ENCODE measurements around the gene RELB.
"Not testable (repeated sequence)": the region's sequence is repeated elsewhere in the genome, so short reads cannot be mapped to it uniquely, and the experiment has no call there.

Gene RELB

DNA sequence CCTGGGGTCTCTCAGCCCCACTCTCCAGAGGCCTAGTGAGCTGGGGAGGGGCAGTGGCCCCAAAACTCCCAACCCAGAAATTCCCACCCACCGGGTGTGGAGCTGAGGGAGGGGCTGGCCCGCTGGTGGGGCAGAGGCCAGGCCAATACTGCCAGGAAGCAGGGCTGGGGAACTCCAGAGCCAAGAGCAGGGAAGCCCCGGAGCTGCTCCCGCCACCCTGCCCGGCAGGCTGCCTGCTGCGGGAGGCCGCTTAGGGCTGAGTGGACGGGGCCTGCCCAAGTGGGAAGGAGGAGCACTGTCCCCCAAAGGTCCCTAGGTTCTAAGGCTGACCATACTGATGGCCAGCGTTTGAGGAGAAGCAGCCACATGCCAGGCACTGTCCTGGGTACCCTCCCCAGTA, 13.0 kb upstream of the RELB start:
- no peak for DNase-seq (ENCODE audit: low read depth)

GRCh38 chr19:44988896-44989556, 12.2 kb upstream of the RELB start:
- DNase-seq (ENCODE audit: low read depth), result peak; percentile 53

DNA sequence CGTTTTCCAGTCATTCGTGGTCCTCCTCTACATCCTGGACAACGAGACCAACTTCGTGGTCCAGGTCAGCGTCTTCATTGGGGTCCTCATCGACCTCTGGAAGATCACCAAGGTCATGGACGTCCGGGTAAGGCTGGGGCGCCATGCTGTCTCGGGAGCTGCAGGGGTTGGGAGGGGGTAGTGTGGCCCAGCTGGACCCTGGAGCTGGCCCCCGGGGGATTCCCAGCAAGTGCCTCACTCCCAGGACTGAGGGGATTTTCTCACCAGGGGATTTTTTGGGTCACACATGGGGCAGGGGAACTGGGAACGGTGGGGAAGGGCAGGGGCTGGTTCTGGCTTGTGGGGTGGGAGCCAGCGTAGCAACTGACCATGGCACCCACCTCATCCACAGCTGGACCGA, 10.8 kb upstream of the RELB start:
- no peak for DNase-seq (ENCODE audit: low read depth)

- no peak for DNase-seq (ENCODE audit: low read depth)
Measured at GRCh38 chr19:44990966-44991365, 10.3 kb upstream of the RELB start.

GRCh38 chr19:44992336-44993163, 8.7 kb upstream of the RELB start:
- no peak for DNase-seq (ENCODE audit: low read depth)

DNA sequence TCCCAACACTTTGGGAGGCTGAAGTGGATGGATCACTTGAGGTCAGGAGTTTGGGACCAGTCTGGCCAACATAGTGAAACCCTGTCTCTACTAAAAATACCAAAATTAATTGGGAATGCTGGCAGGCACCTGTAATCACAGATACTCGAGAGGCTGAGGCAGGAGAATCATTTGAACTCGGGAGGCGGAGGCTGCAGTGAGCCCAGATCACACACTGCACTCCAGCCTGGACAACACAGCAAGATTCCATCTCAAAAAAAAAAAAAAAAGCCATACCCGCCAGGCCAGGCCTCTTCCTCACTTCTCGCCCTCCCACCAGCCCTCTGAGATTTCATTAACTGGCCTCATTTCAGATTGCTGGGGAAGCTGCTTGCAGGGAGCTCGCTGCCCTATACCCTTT, 7.7 kb upstream of the RELB start:
- DNase-seq (ENCODE audit: low read depth), result no peak

DNA sequence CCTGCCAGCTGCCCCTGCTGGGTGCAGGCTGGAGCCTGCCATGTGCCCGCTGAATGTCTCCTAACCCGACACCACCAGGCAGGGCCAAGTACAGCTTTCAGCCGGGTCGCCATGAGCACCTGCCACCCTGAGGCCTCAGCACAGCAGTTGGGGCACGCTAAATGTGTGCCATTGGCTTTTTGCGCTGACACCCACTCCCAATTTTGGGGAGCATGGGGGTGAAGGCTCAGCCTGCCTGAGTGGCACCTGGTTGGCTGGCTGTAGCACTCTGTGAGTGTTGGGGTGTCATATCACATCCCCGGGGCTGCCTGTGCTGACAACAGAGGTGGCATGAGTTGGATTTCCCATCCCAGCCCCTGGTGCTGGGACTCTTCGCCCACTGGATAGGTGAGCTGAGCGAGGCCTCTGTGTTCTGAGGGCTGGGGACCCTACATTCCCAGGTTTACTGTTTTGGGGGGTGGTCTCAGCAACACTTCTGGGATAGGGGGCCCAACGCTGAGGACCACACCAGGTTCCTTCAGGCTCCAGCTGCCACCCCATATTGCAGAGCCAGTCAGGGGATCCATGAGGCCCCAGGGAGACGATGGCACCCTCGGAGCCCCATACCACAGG, 7.2 kb upstream of the RELB start:
- DNase-seq (ENCODE audit: low read depth), result no peak

- DNase-seq (ENCODE audit: low read depth), result no peak
Measured at GRCh38 chr19:44998025-44998424, 3.2 kb upstream of the RELB start.

DNA sequence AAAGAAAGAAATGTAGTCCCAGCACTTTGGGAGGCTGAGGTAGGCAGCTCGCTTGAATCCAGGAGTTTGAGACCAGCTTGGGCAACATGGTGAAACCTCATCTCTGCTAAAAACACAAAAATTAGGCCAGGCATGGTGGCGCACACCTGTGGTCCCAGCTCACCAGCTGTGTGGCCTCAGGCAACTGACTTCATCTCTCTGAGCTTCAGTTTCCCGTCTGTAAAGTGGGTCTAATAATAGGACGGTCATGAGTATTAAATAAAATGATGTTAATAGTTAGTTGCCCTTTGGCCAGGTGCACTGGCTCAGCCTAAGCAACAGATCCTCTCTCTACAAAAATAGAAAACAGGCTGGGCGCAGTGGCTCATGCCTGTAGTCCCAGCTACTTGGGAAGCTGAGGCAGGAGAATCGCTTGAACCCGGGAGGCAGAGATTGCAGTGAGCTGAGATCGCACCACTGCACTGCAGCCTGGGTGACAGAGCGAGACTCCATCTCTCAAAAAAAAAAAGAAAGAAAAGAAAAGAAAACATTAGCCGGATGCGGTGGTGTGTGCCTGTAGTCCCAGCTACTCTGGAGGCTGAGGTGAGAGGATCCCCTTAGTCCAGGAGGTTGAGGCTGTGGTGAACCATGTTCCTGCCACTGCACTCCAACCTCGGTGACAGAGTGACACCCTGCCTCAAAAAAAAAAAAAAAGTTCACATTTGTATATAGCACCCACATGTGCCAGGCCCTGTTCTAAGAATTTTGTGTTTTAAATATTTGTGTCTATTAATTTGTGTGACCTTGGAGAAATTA, 1.9 kb upstream of the RELB start:
- DNase-seq (ENCODE audit: low read depth), result not testable (repeated sequence)

- not testable (repeated sequence) for DNase-seq (ENCODE audit: low read depth)
Measured at GRCh38 chr19:45000665-45001064, 599 bp upstream of the RELB start.

GRCh38 chr19:45003485-45003884, 2.2 kb downstream of the RELB start:
- DNase-seq (ENCODE audit: low read depth), result no peak

GRCh38 chr19:45005787-45006186, 4.5 kb downstream of the RELB start:
- no peak for DNase-seq (ENCODE audit: low read depth)

DNA sequence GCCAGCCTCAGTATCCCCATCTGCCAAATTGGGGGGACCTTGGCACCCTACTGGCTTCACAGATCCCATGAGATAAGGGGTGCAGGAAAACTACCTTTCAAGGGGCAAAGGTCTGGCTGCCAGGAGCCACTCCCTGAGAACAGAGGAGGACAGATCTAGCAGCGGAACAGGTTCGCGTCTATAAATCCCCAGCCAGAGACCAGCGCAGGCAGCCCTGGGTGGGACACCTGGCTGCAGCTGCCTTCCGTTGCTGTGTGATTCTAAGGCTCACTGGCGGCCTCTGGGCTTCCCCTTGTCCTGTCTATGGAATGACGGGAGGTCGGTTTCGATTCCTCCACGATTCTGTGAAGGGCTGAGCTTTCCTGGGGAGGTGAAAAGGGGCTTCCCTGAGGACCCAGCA, 7.3 kb downstream of the RELB start:
- DNase-seq (ENCODE audit: low read depth), result no peak

DNA sequence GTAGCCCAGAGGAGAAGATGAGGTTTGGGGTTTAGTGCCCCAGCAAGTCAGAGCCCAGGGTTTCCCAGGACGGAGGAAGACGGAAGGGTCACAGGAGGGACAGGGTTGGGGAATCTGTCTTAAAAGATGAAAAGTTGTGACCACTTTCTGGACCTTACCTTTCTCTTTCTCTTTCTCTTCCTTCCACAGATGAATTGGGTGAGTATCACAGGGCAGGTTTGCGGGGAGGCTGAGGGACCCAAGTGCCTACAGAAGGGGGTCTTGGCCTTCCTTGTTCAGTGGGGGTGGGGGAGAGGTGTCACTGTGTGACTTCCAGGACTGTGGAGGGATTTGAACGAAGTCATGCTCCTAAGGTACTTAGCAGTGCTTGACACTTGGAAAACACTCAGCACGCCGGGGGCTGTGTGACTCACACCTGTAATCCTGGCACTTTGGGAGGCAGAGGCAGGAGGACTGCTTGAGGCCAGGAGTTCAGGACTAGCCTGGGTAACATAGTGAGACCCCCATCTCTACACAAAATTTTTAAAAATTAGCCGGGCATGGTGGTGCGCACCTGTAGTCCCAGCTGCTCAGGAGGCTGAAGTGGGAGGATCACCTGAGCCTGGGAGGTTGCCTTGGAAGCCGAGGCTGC, 8.5 kb downstream of the RELB start:
- DNase-seq (ENCODE audit: low read depth), result no peak

- DNase-seq (ENCODE audit: low read depth), result no peak
Measured at GRCh38 chr19:45010306-45010705, 9.0 kb downstream of the RELB start.

DNA sequence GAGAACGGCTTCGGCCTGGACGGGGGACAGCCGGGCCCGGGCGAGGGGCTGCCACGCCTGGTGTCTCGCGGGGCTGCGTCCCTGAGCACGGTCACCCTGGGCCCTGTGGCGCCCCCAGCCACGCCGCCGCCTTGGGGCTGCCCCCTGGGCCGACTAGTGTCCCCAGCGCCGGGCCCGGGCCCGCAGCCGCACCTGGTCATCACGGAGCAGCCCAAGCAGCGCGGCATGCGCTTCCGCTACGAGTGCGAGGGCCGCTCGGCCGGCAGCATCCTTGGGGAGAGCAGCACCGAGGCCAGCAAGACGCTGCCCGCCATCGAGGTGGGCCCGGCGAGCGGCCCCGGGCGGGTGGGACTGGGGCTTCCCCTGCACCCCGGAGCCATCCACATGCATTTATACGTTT, 10.7 kb downstream of the RELB start:
- DNase-seq (ENCODE audit: low read depth), result no peak

- DNase-seq (ENCODE audit: low read depth), result peak; percentile 45
Measured at GRCh38 chr19:45016388-45017314, 15.4 kb downstream of the RELB start.

DNA sequence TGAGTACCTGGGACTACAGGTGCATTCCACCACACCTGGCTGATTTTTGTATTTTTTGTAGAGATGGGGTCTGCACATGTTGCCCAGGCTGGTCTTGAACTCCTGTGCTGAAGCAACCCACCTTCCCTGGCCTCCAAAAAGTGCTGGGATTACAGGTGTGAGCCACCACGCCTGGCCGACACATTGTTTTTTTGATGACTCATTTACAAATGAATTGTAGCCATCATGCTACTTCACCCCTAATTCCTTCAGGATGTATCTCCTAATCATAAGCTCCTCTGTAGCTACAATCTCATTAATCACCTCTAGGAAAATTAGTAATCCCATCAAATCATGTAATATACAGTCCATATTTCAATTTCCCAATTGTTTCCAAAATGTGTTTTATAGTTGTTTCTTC, 17.9 kb downstream of the RELB start:
- DNase-seq (ENCODE audit: low read depth), result no peak

- DNase-seq (ENCODE audit: low read depth), result no peak
Measured at GRCh38 chr19:45020071-45020470, 18.8 kb downstream of the RELB start.

DNA sequence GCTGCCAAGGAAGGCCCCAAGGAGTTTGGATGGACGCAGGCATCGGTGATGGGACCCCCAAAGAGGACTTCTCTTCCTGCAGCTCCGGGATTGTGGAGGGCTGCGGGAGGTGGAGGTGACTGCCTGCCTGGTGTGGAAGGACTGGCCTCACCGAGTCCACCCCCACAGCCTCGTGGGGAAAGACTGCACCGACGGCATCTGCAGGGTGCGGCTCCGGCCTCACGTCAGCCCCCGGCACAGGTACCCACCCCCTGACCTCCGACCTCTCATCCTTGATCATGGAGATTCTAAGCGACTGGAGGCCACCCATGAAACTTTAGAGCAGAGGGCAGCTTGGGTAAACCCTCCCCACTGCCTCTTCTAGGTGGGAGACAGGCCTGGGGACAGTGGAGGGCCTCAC, 20.7 kb downstream of the RELB start:
- no peak for DNase-seq (ENCODE audit: low read depth)

DNA sequence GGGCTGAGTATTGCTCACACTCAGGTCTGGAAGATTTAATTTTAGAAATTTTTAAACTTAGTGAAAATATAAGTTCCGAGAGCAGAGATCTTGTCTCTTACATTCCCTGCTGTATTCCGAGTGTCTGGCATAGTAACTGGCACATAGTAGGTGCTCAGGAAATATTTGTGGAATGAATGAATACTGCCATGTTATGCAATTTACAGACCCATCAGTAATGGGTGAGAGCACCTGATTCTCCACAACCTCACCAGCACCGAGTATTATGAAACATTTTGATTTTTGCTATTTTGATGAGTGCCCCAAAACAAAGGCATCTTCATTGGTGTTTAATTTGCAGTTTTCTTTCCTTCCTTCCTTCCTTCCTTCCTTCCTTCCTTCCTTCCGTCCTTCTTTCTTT, 21.8 kb downstream of the RELB start:
- DNase-seq (ENCODE audit: low read depth), result no peak
